AG08396 (cell line): ENCODE results near the gene NGRN.

ENCODE experiments used
- DNase-seq: peaks from one replicate; pipeline ENCODE4 v3.0.0; 2012; ENCODE audit warnings: low spot score, mixed read lengths

NGRN gene, protein sequence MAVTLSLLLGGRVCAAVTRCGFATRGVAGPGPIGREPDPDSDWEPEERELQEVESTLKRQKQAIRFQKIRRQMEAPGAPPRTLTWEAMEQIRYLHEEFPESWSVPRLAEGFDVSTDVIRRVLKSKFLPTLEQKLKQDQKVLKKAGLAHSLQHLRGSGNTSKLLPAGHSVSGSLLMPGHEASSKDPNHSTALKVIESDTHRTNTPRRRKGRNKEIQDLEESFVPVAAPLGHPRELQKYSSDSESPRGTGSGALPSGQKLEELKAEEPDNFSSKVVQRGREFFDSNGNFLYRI

DNA sequence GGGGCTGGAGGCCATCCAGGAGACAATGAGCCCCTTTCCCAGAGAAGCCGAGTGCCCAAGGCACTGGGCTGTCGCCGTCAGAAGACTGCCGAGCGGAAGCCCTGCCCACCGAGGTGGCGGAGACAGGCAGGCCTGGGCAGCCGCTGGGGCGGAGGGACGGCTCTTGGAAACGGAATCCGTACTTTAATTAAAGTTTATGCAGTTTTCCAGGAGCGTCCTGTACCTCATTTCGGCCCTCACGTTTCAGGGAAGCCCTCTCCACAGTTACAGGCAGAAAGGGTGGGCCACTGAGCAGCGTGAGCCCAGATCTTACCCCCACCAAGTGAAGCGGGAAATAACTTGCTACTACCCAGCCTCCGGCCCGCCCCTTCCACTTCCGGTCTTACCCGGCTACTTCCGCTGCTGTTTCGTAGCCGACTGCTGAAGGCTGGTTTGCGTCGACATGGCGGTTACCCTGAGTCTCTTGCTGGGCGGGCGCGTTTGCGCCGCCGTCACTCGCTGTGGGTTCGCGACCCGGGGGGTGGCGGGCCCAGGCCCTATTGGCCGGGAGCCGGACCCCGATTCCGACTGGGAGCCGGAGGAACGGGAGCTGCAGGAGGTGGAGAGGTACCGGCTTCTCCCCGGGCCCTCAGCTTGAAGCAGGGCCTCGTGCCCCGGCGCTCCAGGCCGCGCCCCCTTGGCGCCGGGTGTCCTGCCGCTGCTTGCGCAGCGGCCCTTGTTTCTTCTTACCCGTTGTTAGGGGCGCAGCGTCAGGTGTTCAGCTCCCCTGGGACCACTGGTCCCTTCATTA, at the start of gene NGRN:
NGRN (plus strand) TSS at position 402 of the 790 bp plus-strand sequence; CDS start at position 443, 41 bp downstream.
- peak; percentile 89 for DNase-seq

DNA sequence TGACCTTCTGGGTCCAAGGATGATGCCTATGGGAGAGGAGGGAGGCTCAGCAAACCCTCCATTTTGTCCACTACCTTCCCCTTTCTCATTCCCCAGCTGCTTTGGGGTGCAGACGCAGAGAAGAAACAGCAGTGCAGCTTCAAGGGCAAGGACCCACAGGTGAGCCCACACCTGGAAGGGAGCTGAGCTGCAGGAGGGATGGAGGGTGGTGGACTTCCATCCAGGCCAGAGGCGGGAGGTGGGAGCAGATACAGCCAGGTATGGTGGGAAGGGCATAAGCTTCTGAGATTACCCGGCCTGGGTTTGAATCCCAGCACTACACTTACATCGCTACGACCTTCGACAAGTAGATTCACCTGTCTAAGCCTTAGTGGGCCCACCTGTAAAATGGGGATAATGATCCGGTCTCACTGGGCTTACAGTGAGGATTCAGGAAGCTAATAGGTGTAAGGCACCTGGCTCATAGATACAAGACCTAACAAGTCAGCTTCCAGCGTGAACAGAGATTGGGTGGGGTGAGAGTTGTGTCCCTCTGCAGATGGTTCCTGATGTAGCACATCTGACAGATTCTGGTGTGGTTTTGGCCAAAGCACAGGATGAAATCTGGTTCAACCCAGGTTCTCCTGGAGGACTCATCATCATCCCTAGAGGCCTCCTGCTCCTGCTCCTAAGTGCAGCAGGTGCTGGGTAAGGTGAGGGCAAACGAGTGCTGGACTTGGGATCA, 47.6 kb upstream of the NGRN start:
- DNase-seq, result no peak

DNA sequence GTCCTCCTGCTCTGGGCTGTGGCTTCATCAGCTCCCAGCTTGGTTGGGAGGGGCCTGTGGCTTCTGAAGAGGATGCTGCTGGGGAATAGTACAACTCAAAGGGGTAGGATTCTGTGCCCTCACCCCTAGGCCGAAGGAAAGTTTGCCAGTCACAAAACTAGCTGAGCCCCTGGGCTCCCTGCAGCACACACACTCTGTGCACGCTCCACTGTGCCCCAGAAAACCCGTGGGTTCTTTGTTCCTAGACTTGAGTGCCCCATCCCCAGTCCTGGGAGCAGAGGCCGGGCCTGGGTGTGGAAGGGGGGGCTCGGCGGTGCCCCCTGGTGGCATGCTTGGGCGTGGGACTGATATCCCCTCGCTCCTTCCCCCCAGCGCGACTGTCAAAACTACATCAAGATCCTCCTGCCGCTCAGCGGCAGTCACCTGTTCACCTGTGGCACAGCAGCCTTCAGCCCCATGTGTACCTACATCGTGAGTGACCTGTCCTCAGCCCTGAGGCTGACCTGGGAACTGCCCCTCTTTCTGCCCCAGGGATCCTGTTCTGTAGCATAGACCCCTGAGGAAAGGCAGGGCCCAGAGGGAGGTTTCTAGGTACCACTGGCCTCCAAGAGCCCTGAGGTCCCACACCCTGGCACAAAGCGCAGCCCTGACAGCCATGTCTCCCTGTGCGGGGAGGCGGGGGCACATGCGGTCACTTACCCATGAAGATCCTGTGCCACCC, 45.9 kb upstream of the NGRN start:
- DNase-seq, result peak; percentile 71

DNA sequence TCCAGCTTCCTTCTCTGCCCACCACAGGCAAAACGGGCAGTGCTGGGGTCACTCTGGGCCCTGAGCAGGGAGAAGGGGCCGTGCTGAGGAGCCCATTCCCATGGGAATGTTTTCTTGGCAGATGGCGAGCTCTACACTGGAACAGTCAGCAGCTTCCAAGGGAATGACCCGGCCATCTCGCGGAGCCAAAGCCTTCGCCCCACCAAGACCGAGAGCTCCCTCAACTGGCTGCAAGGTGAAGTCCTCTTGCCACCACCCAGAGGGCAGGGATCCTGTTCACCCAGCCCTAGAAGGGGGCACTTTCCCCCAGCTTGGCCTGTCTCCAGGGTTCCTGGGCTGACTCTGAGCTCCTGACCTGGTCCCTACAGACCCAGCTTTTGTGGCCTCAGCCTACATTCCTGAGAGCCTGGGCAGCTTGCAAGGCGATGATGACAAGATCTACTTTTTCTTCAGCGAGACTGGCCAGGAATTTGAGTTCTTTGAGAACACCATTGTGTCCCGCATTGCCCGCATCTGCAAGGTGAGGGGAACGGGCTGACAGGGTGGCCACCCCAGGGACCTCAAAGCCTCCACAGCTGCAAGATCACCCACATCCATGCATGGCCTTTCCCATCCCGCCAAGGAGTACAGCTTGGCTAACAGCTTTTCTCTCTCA, 44.1 kb upstream of the NGRN start:
- peak; percentile 88 for DNase-seq

DNA sequence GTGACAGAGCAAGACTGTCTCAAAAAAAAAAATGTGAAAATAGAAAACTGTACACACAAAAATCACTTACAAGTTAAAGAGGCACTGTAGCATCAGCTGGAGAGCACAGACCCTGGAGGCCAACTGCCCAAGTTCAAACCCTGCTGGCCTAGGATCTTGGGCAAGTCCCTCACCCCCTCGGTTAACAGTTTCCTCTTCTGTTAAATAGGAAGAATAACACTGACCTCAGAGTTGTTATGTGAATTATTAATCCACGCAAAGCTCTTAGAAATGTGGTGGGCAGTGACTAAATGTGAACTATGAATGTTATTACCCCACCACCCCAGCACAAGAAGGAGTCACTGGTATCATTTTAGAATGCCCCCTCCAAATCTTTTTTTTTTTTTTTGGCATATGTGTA, 42.9 kb upstream of the NGRN start:
- DNase-seq, result no peak

DNA sequence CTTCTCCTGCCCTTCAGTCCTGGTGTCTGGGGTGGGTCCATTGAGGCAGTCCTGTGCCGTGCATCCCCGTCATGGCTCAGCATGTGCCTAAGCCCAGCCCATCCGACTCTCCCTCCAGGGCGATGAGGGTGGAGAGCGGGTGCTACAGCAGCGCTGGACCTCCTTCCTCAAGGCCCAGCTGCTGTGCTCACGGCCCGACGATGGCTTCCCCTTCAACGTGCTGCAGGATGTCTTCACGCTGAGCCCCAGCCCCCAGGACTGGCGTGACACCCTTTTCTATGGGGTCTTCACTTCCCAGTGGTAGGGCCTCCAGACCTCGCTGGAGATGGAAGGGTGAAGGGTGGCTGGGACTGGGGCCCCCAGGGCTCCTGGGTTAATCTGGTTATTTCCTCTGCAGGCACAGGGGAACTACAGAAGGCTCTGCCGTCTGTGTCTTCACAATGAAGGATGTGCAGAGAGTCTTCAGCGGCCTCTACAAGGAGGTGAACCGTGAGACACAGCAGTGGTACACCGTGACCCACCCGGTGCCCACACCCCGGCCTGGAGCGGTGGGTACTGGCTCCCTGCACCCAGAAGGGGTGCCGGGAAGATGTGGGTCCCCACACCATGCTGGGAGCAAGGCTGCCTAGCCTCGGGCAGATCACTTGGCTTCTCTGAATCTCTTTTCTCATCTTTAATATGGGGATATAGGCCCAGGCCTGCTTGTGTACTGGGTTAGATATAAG, 41.9 kb upstream of the NGRN start:
- DNase-seq, result no peak

DNA sequence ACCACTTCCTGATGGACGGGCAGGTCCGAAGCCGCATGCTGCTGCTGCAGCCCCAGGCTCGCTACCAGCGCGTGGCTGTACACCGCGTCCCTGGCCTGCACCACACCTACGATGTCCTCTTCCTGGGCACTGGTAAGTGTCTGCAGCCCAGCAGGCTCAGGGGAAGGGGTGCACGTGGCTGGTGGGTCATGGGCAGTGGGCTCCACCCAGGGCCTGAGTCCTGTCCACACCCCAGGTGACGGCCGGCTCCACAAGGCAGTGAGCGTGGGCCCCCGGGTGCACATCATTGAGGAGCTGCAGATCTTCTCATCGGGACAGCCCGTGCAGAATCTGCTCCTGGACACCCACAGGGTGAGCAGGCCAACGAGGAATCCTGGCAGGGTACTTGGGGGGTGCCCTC, 40.4 kb upstream of the NGRN start:
- DNase-seq, result no peak

DNA sequence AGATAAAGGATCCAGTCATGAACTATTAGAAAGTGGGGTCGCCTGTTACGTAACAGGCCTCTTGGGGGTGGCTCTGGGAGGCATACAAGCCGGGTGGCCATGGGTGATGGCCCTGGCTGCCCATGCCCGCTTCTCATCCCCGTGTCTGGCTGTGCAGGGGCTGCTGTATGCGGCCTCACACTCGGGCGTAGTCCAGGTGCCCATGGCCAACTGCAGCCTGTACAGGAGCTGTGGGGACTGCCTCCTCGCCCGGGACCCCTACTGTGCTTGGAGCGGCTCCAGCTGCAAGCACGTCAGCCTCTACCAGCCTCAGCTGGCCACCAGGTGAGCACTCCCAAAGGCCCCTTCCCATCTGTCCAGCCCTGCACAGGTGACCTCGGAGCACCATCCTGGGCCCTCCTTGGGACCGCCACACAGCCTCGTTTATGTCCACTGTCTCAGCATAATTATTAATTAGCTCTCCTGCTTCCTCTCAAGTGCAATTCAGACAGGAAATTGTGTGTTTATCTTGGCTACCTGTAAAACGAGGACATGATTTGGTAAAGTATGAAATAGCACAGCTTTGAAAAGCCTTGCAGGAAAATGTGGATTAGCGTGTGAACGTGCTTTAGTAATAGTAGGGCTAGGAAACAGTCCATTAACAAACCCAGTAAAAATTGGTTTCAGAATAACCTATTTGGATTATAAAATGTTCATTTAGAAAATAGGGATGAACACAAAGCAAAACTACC, 39.8 kb upstream of the NGRN start:
- no peak for DNase-seq

DNA sequence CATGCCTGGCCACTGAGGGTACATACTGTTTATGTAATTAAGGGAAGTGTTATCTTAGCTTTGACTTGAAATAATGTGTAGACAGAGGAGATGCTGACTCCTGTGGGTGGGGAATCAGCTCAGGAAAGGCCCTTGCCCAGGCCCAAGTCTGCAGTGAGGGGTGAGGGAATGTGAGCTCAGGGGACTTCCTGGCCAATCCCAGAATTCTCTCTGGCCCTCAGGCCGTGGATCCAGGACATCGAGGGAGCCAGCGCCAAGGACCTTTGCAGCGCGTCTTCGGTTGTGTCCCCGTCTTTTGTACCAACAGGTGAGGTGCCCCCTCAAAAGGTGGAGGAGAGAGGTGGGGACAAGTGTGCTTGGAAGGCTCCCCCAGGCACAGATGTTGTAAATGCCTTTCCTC, 38.1 kb upstream of the NGRN start:
- no peak for DNase-seq

DNA sequence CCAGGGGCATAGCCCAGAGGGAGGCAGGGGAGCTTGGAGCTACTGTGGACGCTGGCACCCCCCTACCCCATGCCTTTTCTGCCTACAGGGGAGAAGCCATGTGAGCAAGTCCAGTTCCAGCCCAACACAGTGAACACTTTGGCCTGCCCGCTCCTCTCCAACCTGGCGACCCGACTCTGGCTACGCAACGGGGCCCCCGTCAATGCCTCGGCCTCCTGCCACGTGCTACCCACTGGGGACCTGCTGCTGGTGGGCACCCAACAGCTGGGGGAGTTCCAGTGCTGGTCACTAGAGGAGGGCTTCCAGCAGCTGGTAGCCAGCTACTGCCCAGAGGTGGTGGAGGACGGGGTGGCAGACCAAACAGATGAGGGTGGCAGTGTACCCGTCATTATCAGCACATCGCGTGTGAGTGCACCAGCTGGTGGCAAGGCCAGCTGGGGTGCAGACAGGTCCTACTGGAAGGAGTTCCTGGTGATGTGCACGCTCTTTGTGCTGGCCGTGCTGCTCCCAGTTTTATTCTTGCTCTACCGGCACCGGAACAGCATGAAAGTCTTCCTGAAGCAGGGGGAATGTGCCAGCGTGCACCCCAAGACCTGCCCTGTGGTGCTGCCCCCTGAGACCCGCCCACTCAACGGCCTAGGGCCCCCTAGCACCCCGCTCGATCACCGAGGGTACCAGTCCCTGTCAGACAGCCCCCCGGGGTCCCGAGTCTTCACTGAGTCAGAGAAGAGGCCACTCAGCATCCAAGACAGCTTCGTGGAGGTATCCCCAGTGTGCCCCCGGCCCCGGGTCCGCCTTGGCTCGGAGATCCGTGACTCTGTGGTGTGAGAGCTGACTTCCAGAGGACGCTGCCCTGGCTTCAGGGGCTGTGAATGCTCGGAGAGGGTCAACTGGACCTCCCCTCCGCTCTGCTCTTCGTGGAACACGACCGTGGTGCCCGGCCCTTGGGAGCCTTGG, 37.4 kb upstream of the NGRN start:
- DNase-seq, result no peak

DNA sequence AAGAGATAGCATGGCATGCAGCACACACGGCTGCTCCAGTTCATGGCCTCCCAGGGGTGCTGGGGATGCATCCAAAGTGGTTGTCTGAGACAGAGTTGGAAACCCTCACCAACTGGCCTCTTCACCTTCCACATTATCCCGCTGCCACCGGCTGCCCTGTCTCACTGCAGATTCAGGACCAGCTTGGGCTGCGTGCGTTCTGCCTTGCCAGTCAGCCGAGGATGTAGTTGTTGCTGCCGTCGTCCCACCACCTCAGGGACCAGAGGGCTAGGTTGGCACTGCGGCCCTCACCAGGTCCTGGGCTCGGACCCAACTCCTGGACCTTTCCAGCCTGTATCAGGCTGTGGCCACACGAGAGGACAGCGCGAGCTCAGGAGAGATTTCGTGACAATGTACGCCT, 36.5 kb upstream of the NGRN start:
- no peak for DNase-seq

DNA sequence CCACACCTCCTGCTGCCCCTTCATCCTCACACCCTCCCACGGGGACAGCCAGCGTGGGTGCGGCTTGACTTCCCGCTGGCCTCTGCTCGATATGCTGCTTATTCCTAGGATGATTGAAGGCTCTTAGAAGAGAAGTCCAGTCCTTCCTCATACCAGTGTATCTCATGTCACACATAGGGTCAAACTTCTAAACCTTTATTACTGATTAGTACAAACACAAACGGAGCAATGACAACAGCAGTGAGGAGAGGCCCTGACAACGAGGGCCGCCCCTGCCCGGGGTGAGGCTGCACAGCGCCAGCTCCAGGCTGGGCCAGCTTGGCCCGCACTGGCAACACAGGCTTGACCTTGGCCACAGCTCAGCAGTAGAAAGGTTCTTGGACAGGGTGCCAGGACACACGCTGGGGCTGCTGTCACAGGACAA, 35.4 kb upstream of the NGRN start:
- DNase-seq, result no peak

DNA sequence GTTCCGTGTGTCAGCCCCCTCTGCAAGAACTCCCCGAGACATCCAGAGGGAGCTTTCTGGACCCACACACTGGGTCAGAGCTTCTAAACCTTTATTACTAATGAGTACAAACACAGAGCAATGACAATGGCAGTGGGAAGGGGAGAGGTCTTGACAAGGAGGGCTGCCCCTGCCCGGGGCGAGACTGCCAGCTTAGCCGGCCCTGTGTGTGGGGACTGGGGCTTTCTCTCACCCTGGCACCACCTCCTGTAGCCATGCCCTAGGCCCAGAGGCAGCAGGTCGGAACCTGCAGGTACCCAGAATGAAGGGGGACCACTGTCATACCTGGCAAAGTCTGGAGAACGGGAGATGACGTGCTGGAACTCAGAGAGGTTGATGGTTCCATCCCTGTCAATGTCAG, 34.9 kb upstream of the NGRN start:
- DNase-seq, result no peak

DNA sequence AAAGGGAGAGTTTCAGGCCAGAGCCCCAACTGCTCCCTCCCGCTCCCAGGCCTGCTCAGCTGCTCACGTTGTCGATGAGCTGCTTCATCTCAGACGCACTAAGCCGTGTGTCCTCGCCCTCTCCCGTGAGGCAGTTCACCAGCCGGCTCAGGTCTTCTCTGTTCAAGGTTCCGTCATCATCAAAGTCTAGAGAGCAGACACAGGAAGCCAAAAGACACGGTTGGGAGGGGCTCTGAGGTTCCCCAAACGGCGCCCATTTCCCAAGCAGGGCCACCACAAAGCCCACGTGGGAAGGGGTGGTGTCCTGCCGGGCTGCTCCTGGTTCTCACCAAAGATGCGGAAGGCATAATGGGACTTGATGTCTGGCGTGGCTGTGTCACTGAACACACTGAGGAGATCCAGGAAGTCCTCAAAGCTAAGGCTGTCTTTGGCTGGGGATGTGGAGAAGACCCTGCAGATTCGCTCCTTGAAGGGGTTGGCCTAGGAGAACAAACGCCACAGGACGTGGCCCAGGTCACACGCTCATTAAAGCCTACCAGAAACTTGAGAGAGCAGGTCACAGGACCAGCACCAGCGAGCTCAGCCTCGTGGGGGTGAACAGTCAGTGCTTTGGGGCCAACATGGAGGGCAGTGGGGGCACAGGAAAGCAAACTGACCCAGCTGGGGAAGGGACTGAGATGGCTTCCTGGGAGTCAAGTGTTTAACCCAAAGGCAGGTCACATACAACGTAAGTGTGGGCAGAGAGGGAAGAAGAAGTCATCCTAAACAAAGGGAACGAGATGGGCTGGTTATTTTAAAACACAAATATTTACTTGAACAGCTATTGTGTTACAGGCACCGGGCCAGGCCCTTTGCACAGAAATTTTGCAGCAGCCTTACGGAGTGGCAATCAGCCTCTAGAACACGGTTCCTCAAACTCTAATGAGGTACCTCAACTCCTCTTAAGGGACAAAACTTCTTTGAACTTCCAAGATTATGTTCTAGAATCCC, 34.1 kb upstream of the NGRN start:
- no peak for DNase-seq

DNA sequence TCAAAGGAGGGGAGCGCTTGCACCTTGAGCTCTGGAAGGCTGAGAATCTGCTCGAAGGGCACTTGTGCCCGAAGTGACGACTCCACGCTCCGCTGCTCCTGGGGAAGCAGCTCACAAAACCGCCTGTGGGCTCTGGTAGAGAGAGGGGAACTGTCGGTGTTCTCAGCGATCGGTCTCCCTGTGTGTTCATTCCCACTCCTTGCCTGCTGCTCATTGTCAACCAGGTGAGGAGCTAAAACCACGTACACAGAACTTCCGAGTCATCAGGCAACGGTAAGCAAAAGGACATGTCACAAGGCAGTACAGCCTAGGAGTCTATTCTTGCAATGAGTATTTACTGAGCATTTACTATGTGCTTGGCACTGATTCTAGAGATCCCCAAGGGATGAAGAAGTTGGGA, 33.3 kb upstream of the NGRN start:
- DNase-seq, result no peak

DNA sequence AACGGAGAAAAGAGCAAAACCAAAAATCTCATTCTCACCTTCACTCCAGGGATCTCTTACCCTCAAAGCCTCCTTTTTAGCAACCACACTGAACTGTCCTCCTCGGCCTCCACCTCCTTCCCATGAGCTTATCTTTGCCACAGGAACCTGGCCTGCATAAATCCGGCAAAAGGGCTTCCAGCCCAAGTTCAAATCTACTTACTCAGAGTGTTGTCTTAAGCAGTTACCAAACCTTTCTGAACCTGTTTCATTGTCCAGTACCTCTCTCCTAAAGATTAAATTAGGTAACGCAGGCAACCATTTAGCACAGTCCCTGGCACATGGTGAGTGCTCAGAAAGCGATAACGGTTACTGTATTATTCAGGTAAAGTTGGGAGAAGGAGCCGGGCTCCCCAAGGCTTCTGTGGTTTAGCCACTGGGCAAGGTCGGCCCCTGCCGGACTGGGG, 32.5 kb upstream of the NGRN start:
- no peak for DNase-seq

DNA sequence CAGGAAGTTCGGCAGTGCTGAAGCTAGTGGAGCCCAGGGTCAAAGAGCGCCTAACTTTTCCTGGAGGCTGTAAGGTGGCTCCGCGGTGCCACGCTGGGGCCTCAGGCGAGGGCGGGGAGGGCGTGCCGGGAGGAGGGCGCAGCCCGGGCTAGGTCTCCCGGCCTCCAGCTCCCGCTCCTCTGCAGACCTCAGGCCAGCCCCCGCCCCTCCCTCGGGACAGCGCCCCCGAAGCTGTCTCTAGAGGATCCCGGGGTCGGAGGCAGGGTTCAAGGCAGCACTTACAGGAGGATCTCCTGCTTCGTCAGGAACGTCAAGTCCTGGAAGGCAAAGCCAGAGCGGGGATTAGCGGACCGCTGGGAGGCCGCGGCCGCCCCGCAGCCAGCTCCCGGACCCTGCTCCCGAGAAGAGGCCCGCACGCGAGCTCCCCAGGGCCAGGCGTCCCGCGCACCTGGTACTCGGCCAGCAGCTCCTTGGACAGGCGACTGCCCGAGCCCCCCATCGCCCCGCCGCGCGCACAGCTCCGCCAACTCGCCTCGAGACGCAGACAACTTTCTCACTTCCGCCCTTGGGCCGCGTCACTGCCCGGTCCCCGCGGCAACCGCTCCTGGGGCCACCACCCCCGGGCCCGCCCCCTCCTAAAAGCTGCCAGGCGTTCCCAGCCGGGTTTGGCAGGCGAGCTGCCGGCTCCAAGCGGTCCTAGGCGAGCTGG, 31.9 kb upstream of the NGRN start, which contains the start of gene CIB1:
CIB1 (minus strand) TSS at position 555 of the 709 bp plus-strand sequence; CDS start at position 499, 56 bp downstream.
- peak; percentile 71 for DNase-seq
